Amygdala (tissue), 56 donors: Measurements from ENCODE around the gene NCAPH2.

Experiments used
- DNase-seq, 56 donors: peaks; one replicate each; lab custom pipeline; 2025; lab: John Stamatoyannopoulos, UW

The NCAPH2 gene

GRCh38 chr22:50567721-50568252 lies 59.8 kb downstream of the NCAPH2 start:
- no peak for DNase-seq

GRCh38 chr22:50568626-50569025 lies 60.6 kb downstream of the NCAPH2 start:
- no peak for DNase-seq

GRCh38 chr22:50569041-50569459 lies 61.0 kb downstream of the NCAPH2 start:
- no peak for DNase-seq

GRCh38 chr22:50569896-50570535 lies 62.0 kb downstream of the NCAPH2 start:
- DNase-seq: no peak

GRCh38 chr22:50570861-50571260 lies 62.8 kb downstream of the NCAPH2 start:
- no peak for DNase-seq

- DNase-seq: no peak
These were observed 63.5 kb downstream of the NCAPH2 start for GRCh38 chr22:50571264-50572175.

- DNase-seq: no peak
These were observed 64.9 kb downstream of the NCAPH2 start for GRCh38 chr22:50572965-50573364.

GRCh38 chr22:50573491-50574382 lies 65.7 kb downstream of the NCAPH2 start:
- DNase-seq: no peak

GRCh38 chr22:50574383-50574755 lies 66.3 kb downstream of the NCAPH2 start:
- DNase-seq: no peak
